CD14-positive monocyte (primary cell): ENCODE data around the gene CCDC59. TPM values are rescaled to one million over a fixed set of nuclear protein-coding genes. Genes with fewer than 3 reads are reported as not detected.

Experiments
- DNase-seq, 3 donors: peaks; one replicate each; pipeline ENCODE4 v3.0.0-alpha.2; 2011 to 2022
- H2AFZ ChIP-seq: 2 replicates; pipeline ENCODE4 v1.6.0; 2012; ENCODE audit warnings: mild to moderate bottlenecking, low read depth, low read length, inconsistent platforms; ENCODE audit not compliant: insufficient read depth, poor library complexity, severe bottlenecking
- H3K27ac ChIP-seq, 2 donors: 1 replicate in 1 of 2; 2 replicates in 1 of 2; pipeline ENCODE4 v1.5.1; 2012 to 2013; ENCODE audit warnings: low read length in 2 of 2, control low read depth in 1 of 2, inconsistent platforms in 1 of 2, low read depth in 1 of 2, mild to moderate bottlenecking in 1 of 2
- H3K27me3 ChIP-seq, 2 donors: one replicate each; pipeline versions ENCODE4 v1.6.0 to v1.6.1; 2011 to 2013; ENCODE audit warnings: low read length in 2 of 2; ENCODE audit not compliant: control insufficient read depth in 2 of 2, insufficient read depth in 2 of 2
- H3K36me3 ChIP-seq, 2 donors: replicated peaks in 1 of 2; 1 replicate in 1 of 2; 2 replicates in 1 of 2; pipeline versions ENCODE4 v1.5.1 to v1.6.1; 2012 to 2013; ENCODE audit warnings: low read length in 2 of 2, control low read depth in 1 of 2, inconsistent platforms in 1 of 2, mild to moderate bottlenecking in 1 of 2; ENCODE audit not compliant: insufficient read depth in 2 of 2, control insufficient read depth in 1 of 2
- H3K4me1 ChIP-seq, 2 donors: 1 replicate in 1 of 2; 2 replicates in 1 of 2; pipeline versions ENCODE4 v1.5.1 to v1.6.1; 2012 to 2013; ENCODE audit warnings: low read length in 2 of 2, control low read depth in 1 of 2, inconsistent platforms in 1 of 2, mild to moderate bottlenecking in 1 of 2, moderate library complexity in 1 of 2; ENCODE audit not compliant: insufficient read depth in 2 of 2, control insufficient read depth in 1 of 2
- H3K4me2 ChIP-seq: replicated peaks from 2 replicates; pipeline ENCODE3; 2012; ENCODE audit warnings: low read length, moderate library complexity, mild to moderate bottlenecking; ENCODE audit not compliant: poor library complexity, severe bottlenecking; ENCODE audit errors: extremely low read depth
- H3K4me3 ChIP-seq, 3 experiments: fragments of 200-600 bp in 1 of 3; sonication (generic) in 1 of 3; replicated peaks in 1 of 3; 1 replicate in 2 of 3; 2 replicates in 1 of 3; pipeline ENCODE4 v1.5.1; 2011 to 2013; ENCODE audit warnings: low read length in 3 of 3, mild to moderate bottlenecking in 3 of 3, control low read depth in 2 of 3, low read depth in 2 of 3, inconsistent platforms in 1 of 3, moderate library complexity in 1 of 3
- H3K79me2 ChIP-seq: 2 replicates; pipeline ENCODE4 v1.6.0; 2012; ENCODE audit warnings: mild to moderate bottlenecking, control low read depth, inconsistent platforms, low read length, moderate library complexity; ENCODE audit not compliant: insufficient read depth
- H3K9ac ChIP-seq: 2 replicates; pipeline ENCODE4 v1.6.0; 2017; ENCODE audit warnings: low read length, mild to moderate bottlenecking; ENCODE audit not compliant: insufficient read depth, poor library complexity, severe bottlenecking
- H3K9me3 ChIP-seq, 2 donors: replicated peaks in 1 of 2; 1 replicate in 1 of 2; 2 replicates in 1 of 2; pipeline versions ENCODE4 v1.5.1 to v1.6.1; 2012 to 2013; ENCODE audit warnings: low read length in 2 of 2, control low read depth in 1 of 2; ENCODE audit not compliant: control insufficient read depth in 1 of 2, insufficient read depth in 1 of 2
- H4K20me1 ChIP-seq: 2 replicates; pipeline ENCODE4 v1.6.0; 2012; ENCODE audit warnings: mild to moderate bottlenecking, low read length, control low read depth, moderate library complexity; ENCODE audit not compliant: insufficient read depth
- H3K27ac Mint-ChIP-seq, 7 donors: one replicate each; pipeline ENCODE4 v1.8.0; 2020; ENCODE audit warnings: mild to moderate bottlenecking in 7 of 7, mixed read lengths in 7 of 7, moderate library complexity in 6 of 7, inconsistent platforms in 2 of 7
- H3K27me3 Mint-ChIP-seq, 3 donors: one replicate each; pipeline ENCODE4 v1.8.0; 2021 to 2022; ENCODE audit warnings: low read depth in 3 of 3, mild to moderate bottlenecking in 3 of 3, mixed read lengths in 3 of 3, moderate library complexity in 3 of 3, inconsistent platforms in 1 of 3
- H3K36me3 Mint-ChIP-seq, 2 donors: one replicate each; pipeline ENCODE4 v1.8.0; 2020; ENCODE audit warnings: mixed read lengths in 2 of 2, inconsistent platforms in 1 of 2, mild to moderate bottlenecking in 1 of 2
- H3K4me1 Mint-ChIP-seq: one replicate; pipeline ENCODE4 v1.8.0; 2020; ENCODE audit warnings: mild to moderate bottlenecking, mixed read lengths
- H3K4me3 Mint-ChIP-seq, 2 donors: one replicate each; pipeline ENCODE4 v1.8.0; 2020; ENCODE audit warnings: mild to moderate bottlenecking in 2 of 2, mixed read lengths in 2 of 2, moderate library complexity in 1 of 2
- H3K9me3 Mint-ChIP-seq, 7 donors: one replicate each; pipeline ENCODE4 v1.8.0; 2020 to 2022; ENCODE audit warnings: mixed read lengths in 7 of 7, mild to moderate bottlenecking in 6 of 7, moderate library complexity in 6 of 7, inconsistent platforms in 2 of 7
- WGBS: methylation state at CpG from one replicate; pipeline ENCODE4 v1.1.5; 2013; ENCODE audit warnings: missing lambda C conversion rate; ENCODE audit not compliant: insufficient coverage; 5-methylcytosine and 5-hydroxymethylcytosine counted together
- intact Hi-C, 2 donors: fragments of 100-400 bp; cut with micrococcal nuclease; formaldehyde crosslinking; loops; one replicate each; pipeline versions ENCODE4 v1.15.0 to v1.15.1; 2023
- polyA plus RNA-seq, 3 donors: library from polyadenylated mRNA; depleted of rRNA in 1 of 3; unstranded in 2 of 3; stranded (reverse) in 1 of 3; fragments of 300-500 nt in 2 of 3; fragments of >200 nt in 1 of 3; fragmentation: Illumina TruSeq in 2 of 3; gene quantifications; 1 replicate in 2 of 3; 2 replicates in 1 of 3; pipeline ENCODE4 v1.2.3, GENCODE V29; 2012 to 2021
- TF ChIP-seq, protein P1 (sequence below): fragments of 200-600 bp; IDR thresholded peaks from one replicate; pipeline ENCODE4 v1.8.0; 2022; ENCODE audit warnings: antibody characterized with exemption, mild to moderate bottlenecking

The CCDC59 gene
- polyA plus RNA-seq, 3 donors, result 53.5 to 70.9 (median 55.3) TPM

DNA sequence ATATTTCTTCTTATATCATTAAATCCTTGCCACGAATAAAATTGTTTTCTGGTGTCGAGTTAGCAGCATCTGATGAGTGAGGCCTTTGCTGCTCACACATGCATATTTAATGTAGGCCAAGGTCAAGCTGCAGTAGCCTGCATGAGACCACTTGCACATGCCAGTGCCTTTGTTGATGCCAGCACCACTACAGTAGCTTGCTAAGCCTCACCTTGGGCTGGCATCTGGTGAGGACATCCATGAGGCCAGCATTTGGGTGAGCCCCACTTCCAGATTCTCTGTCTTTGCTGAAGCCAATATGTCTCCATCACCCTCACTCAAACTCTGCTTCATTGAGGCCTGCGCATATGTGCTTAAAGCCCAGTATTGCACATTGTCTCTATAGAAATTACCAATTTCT, 8.0 kb downstream of the CCDC59 start:
- Histone ChIP-seq H3K36me3 (peaks cover 40 to 57% of the 10 kb centered on the region in 2 donors), H3K27ac (no peak overlapping the region), H3K4me3 (no peak overlapping the region), H3K27me3 (no peaks in the 10 kb centered on the region), H3K4me2 (no peak overlapping the region), H2AFZ (no peak overlapping the region), H3K79me2 (no peaks in the 10 kb centered on the region), H3K9me3 (no peaks in the 10 kb centered on the region), H3K4me1 (no peaks in the 10 kb centered on the region), H4K20me1 (no peaks in the 10 kb centered on the region), H3K9ac (no peak overlapping the region)
- WGBS, result 100% methylated on average over 3 of the region's 3 CpGs
- Mint-ChIP-seq H3K4me3 (no peak overlapping the region), H3K27me3 (no peaks in the 10 kb centered on the region), H3K4me1 (no peaks in the 10 kb centered on the region), H3K36me3 (peaks cover 38 to 56% of the 10 kb centered on the region in 2 donors), H3K27ac (peak overlapping the region in 1 of 7 donors; percentile 57), H3K9me3 (no peaks in the 10 kb centered on the region)
- DNase-seq, result no peak
- TF ChIP-seq, protein P1, sequence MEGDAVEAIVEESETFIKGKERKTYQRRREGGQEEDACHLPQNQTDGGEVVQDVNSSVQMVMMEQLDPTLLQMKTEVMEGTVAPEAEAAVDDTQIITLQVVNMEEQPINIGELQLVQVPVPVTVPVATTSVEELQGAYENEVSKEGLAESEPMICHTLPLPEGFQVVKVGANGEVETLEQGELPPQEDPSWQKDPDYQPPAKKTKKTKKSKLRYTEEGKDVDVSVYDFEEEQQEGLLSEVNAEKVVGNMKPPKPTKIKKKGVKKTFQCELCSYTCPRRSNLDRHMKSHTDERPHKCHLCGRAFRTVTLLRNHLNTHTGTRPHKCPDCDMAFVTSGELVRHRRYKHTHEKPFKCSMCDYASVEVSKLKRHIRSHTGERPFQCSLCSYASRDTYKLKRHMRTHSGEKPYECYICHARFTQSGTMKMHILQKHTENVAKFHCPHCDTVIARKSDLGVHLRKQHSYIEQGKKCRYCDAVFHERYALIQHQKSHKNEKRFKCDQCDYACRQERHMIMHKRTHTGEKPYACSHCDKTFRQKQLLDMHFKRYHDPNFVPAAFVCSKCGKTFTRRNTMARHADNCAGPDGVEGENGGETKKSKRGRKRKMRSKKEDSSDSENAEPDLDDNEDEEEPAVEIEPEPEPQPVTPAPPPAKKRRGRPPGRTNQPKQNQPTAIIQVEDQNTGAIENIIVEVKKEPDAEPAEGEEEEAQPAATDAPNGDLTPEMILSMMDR, result no peak
- intact Hi-C loops, result loop anchor here in 1 of 2 donors (10.0 kb wide), 1 partner anchor 405 kb away; no protein-coding TSS in a partner anchor

DNA sequence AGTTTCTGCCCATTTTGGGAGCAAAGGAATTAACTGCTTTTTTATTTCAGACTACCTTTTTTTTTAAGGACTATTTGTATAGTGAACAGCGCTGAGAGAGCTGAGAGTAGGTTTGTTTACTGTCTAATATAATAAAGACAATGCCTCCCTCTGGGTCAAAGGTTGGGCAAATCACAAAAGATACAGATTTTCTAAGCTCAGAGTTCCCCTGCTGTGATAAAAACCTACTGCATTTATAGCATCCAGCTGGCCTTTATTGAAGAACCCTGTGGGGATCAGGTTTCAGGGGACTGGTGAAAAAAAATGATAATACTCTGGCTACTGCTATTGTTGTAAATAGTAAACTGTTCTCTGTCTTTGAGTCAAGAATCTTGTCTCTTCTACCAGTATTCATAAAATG, 28.7 kb downstream of the CCDC59 start:
- H3K4me3 ChIP-seq, result no peak overlapping the region
- no peak overlapping the region for H3K4me2 ChIP-seq
- no peak overlapping the region for H3K27ac Mint-ChIP-seq
- no peak overlapping the region for H3K27ac ChIP-seq
- intact Hi-C loops, result no loop called here
- H4K20me1 ChIP-seq, result no peaks in the 10 kb centered on the region
- no peaks in the 10 kb centered on the region for H3K4me1 Mint-ChIP-seq
- H3K4me1 ChIP-seq, result no peaks in the 10 kb centered on the region
- no peak overlapping the region for H3K9ac ChIP-seq
- no peaks in the 10 kb centered on the region for H3K27me3 ChIP-seq
- no peaks in the 10 kb centered on the region for H3K79me2 ChIP-seq
- no peaks in the 10 kb centered on the region for H3K36me3 ChIP-seq
- no peaks in the 10 kb centered on the region for H3K36me3 Mint-ChIP-seq
- TF ChIP-seq, protein P1, result no peak
- no peak for DNase-seq
- peaks cover 2 to 5% (median 3%) of the 10 kb centered on the region in 3 donors for H3K27me3 Mint-ChIP-seq
- WGBS, result no CpG with 5 or more reads among the region's 1 CpG
- H2AFZ ChIP-seq, result no peak overlapping the region
- no peaks in the 10 kb centered on the region for H3K9me3 ChIP-seq
- H3K4me3 Mint-ChIP-seq, result no peak overlapping the region
- no peaks in the 10 kb centered on the region for H3K9me3 Mint-ChIP-seq
